Measurements from ENCODE around the gene PDZD2. TPM values are rescaled to one million over a fixed set of nuclear protein-coding genes. Genes with fewer than 3 reads are reported as not detected.

Gene PDZD2
- total and polyA plus RNA-seq, 2 experiments from 2014 or later: 8.3 to 16.9 TPM

- H3F3A ChIP-seq (replicated peaks; ENCODE audit: low read depth): no peaks in the 10 kb centered on the region
- no peak overlapping the region for H3K4me2 ChIP-seq
- H3K36me3 ChIP-seq (ENCODE audit: insufficient read depth): no peaks in the 10 kb centered on the region
- H3K27me3 ChIP-seq (ENCODE audit: insufficient read depth): no peaks in the 10 kb centered on the region
- H3K9me2 ChIP-seq (ENCODE audit: insufficient read depth): no peaks in the 10 kb centered on the region
- ATAC-seq: no peak
- H3K27ac Mint-ChIP-seq: no peak overlapping the region
- H3K79me2 ChIP-seq (replicated peaks; ENCODE audit: insufficient read depth): peaks cover 99% of the 10 kb centered on the region
- peaks cover 22% of the 10 kb centered on the region for H3K36me3 Mint-ChIP-seq (ENCODE audit: low read depth)
- H3K9me3 Mint-ChIP-seq: peaks cover 6% of the 10 kb centered on the region; the same call in 1 of the 3 replicates
- TF ChIP-seq POLR2AphosphoS5 (IDR thresholded peaks at IDR 0.05; ENCODE audit: low read depth) (no peak), ZNF114 (CRISPR knock-in tag; IDR thresholded peaks at IDR 0.05) (no peak), ZNF331 (CRISPR knock-in tag; IDR thresholded peaks at IDR 0.05; ENCODE audit: low read depth) (no peak), REST (IDR thresholded peaks at IDR 0.05; ENCODE audit: unreplicated experiment) (no peak), ZNF462 (CRISPR knock-in tag; IDR thresholded peaks at IDR 0.05) (no peak), JUNB (IDR thresholded peaks at IDR 0.05; ENCODE audit: unreplicated experiment) (no peak), EZH2 (IDR thresholded peaks at IDR 0.05; ENCODE audit: low read depth, unreplicated experiment) (no peak), STAT1 (IDR thresholded peaks at IDR 0.05; ENCODE audit: unreplicated experiment) (no peak), NANOG (IDR thresholded peaks at IDR 0.05; ENCODE audit: borderline replicate concordance) (no peak), CTCF (conservative IDR thresholded peaks at IDR 0.05; ENCODE audit: low read depth in 2 of 2) (no peak), EZH2phosphoT487 (IDR thresholded peaks at IDR 0.05; ENCODE audit: unreplicated experiment) (no peak), ETS1 (IDR thresholded peaks at IDR 0.05) (no peak), CREB1 (CRISPR knock-in tag; IDR thresholded peaks at IDR 0.05; ENCODE audit: low read depth) (no peak)
- no peak overlapping the region for H2AFZ ChIP-seq
- no peak overlapping the region for H3K27ac ChIP-seq (ENCODE audit: low read depth)
- H4K20me1 ChIP-seq (replicated peaks; ENCODE audit: insufficient read depth): peaks cover 68% of the 10 kb centered on the region
- no peak overlapping the region for H3K4me3 ChIP-seq
- no peak for DNase-seq (ENCODE audit: low spot score)
- no peaks in the 10 kb centered on the region for H3K27me3 Mint-ChIP-seq (ENCODE audit: insufficient read depth, low read depth, poor library complexity)
- no peak overlapping the region for H3K4me3 Mint-ChIP-seq
- peaks cover 10% of the 10 kb centered on the region for H3K4me1 ChIP-seq (ENCODE audit: insufficient read depth)
- peaks cover 4% of the 10 kb centered on the region; the same call in 2 of the 3 replicates for H3K4me1 Mint-ChIP-seq
Measured at GRCh38 chr5:32160228-32160627, 521.3 kb downstream of the PDZD2 start.

Data from GM23338 (cell line).